HCT116 (cell line): ENCODE data around the gene ERGIC1. TPM values are rescaled to one million over a fixed set of nuclear protein-coding genes. Genes with fewer than 3 reads are reported as not detected.

Source experiments
- ATAC-seq: fragments of 200-7000 bp; cut with Tn5 transposase; 2 replicates; pipeline ENCODE4 v1.9.1; 2020; ENCODE audit warnings: mild to moderate bottlenecking, moderate library complexity
- BruUV-seq: library from RNA; stranded (reverse); fragments of 400-500 nt; replicated peaks from 2 replicates; lab custom pipeline; 2021; lab: Mats Ljungman, UMichigan
- CTCF ChIA-PET: fragments of 300-600 bp; sonication (Branson Sonifier 250); formaldehyde crosslinking; loops from one replicate; lab custom pipeline; 2021; ENCODE audit warnings: antibody characterized with exemption; lab: Charles Lee
- POLR2A ChIA-PET: fragments of 300-600, 350-600 bp; sonication (Branson Sonifier 250); formaldehyde crosslinking; loops from one replicate; lab custom pipeline; 2021; ENCODE audit warnings: antibody characterized with exemption; lab: Charles Lee
- RAD21 ChIA-PET, 2 experiments: fragments of 300-600 bp; sonication (Branson Sonifier 250); formaldehyde crosslinking; loops; one replicate each; lab custom pipeline; 2023; ENCODE audit warnings: low total read pairs in 2 of 2; ENCODE audit not compliant: uncharacterized antibody in 2 of 2, unreplicated experiment in 2 of 2, low non-redundant PET in 1 of 2; lab: Charles Lee
- DNase-seq: peaks from one replicate; pipeline ENCODE4 v3.0.0-alpha.2; 2010; ENCODE audit warnings: low read depth, low spot score
- H2AFZ ChIP-seq: fragments of 200-600 bp; shearing (Covaris generic), sonication (generic); 2 replicates; pipeline ENCODE4 v1.6.1; 2017; ENCODE audit warnings: low read depth, mixed run types, mixed read lengths, antibody characterized with exemption, low read length; ENCODE audit not compliant: poor library complexity, severe bottlenecking
- H3K27ac ChIP-seq: 2 replicates; pipeline ENCODE4 v1.5.1; 2012; ENCODE audit warnings: low read depth, low read length
- H3K27me3 ChIP-seq: fragments of 200-600 bp; sonication (generic); 2 replicates; pipeline ENCODE4 v1.6.1; 2016; ENCODE audit warnings: mixed run types, low read length, mixed read lengths; ENCODE audit not compliant: insufficient read depth
- H3K36me3 ChIP-seq, 2 experiments: fragments of 200-500 bp in 1 of 2; fragments of 200-600 bp in 1 of 2; sonication (Bioruptor generic) in 1 of 2; sonication (generic) in 1 of 2; 2 replicates each; pipeline versions ENCODE4 v1.5.1 to v1.6.1; 2014 to 2016; ENCODE audit warnings: low read length in 2 of 2, inconsistent platforms in 1 of 2, mixed read lengths in 1 of 2, mixed run types in 1 of 2; ENCODE audit not compliant: insufficient read depth in 2 of 2, control insufficient read depth in 1 of 2
- H3K4me1 ChIP-seq, 2 experiments: fragments of 200-600 bp in 1 of 2; sonication (generic) in 1 of 2; 2 replicates each; pipeline versions ENCODE4 v1.5.1 to v1.6.1; 2012 to 2017; ENCODE audit warnings: low read length in 2 of 2, inconsistent platforms in 1 of 2, mild to moderate bottlenecking in 1 of 2, mixed read lengths in 1 of 2, mixed run types in 1 of 2, moderate library complexity in 1 of 2; ENCODE audit not compliant: insufficient read depth in 2 of 2, control insufficient read depth in 1 of 2
- H3K4me2 ChIP-seq: fragments of 200-600 bp; sonication (generic); 2 replicates; pipeline ENCODE4 v1.6.1; 2017; ENCODE audit warnings: mixed run types, low read length, mixed read lengths
- H3K4me3 ChIP-seq, 2 experiments: fragments of 200-600 bp in 1 of 2; sonication (generic) in 1 of 2; replicated peaks in 1 of 2; 2 replicates each; pipeline ENCODE4 v1.5.1; 2011 to 2016; ENCODE audit warnings: low read length in 2 of 2, control low read depth in 1 of 2, low read depth in 1 of 2, mild to moderate bottlenecking in 1 of 2, mixed read lengths in 1 of 2, mixed run types in 1 of 2
- H3K79me2 ChIP-seq: fragments of 200-600 bp; sonication (generic); 2 replicates; pipeline ENCODE4 v1.6.1; 2017; ENCODE audit warnings: mild to moderate bottlenecking, mixed run types, low read length, moderate library complexity, mixed read lengths; ENCODE audit not compliant: insufficient read depth
- H3K9ac ChIP-seq: fragments of 200-600 bp; sonication (generic); 2 replicates; pipeline ENCODE4 v1.6.1; 2016; ENCODE audit warnings: low read length, mixed read lengths
- H3K9me2 ChIP-seq: fragments of 200-600 bp; sonication (generic), shearing (Covaris generic); 2 replicates; pipeline ENCODE4 v1.6.1; 2017; ENCODE audit warnings: mixed run types, mild to moderate bottlenecking, moderate library complexity; ENCODE audit not compliant: insufficient read depth
- H3K9me3 ChIP-seq, 2 experiments: fragments of 200-500 bp in 1 of 2; fragments of 200-600 bp in 1 of 2; sonication (Bioruptor generic) in 1 of 2; sonication (generic) in 1 of 2; 2 replicates each; pipeline ENCODE4 v1.6.1; 2014 to 2017; ENCODE audit warnings: low read length in 2 of 2, mixed read lengths in 2 of 2, inconsistent platforms in 1 of 2, low read depth in 1 of 2, mild to moderate bottlenecking in 1 of 2, mixed run types in 1 of 2, moderate library complexity in 1 of 2; ENCODE audit not compliant: control insufficient read depth in 1 of 2, insufficient read depth in 1 of 2
- H4K20me1 ChIP-seq: fragments of 200-600 bp; sonication (generic), shearing (Covaris generic); 2 replicates; pipeline ENCODE4 v1.6.1; 2017; ENCODE audit warnings: mixed run types, mild to moderate bottlenecking, moderate library complexity; ENCODE audit not compliant: insufficient read depth
- CEBPB ChIP-seq: IDR thresholded peaks from 2 replicates; pipeline ENCODE4 v1.6.1; 2012; ENCODE audit warnings: low read depth
- JUND ChIP-seq: IDR thresholded peaks from 2 replicates; pipeline ENCODE4 v1.6.1; 2012
- POLR2AphosphoS5 ChIP-seq: IDR thresholded peaks from 2 replicates; pipeline ENCODE4 v1.6.1; 2011; ENCODE audit warnings: mild to moderate bottlenecking, low read depth, low read length, moderate library complexity
- SIN3A ChIP-seq: IDR thresholded peaks from 2 replicates; pipeline ENCODE4 v1.6.1; 2012; ENCODE audit warnings: low read depth
- SRF ChIP-seq: IDR thresholded peaks from 2 replicates; pipeline ENCODE4 v1.6.1; 2012; ENCODE audit warnings: low read depth
- intact Hi-C: fragments of 100-400 bp; cut with micrococcal nuclease; formaldehyde crosslinking; loops from 2 replicates; pipeline ENCODE4 v1.10.0; 2022
- total RNA-seq: library from RNA; stranded (reverse); gene quantifications from one replicate; pipeline ENCODE4 v1.2.1, GENCODE V29; 2021; ENCODE audit not compliant: unreplicated experiment
- TF ChIP-seq, protein P1 (sequence below): IDR thresholded peaks from 2 replicates; pipeline ENCODE4 v1.6.1; 2012; ENCODE audit warnings: low read depth

ERGIC1 gene
- total RNA-seq, 1 experiment from 2014 or later: 73.3 TPM

GRCh38 chr5:172852490-172853354, 18.7 kb downstream of the ERGIC1 start:
- H2AFZ ChIP-seq: no peak overlapping the region
- CTCF ChIA-PET: no interaction called here
- H3K9me3 ChIP-seq: no peaks in the 10 kb centered on the region
- DNase-seq (no peak), ATAC-seq (no peak)
- no peak overlapping the region for H3K27ac ChIP-seq
- H3K4me3 ChIP-seq: no peak overlapping the region
- H3K9me2 ChIP-seq: no peaks in the 10 kb centered on the region
- H3K4me1 ChIP-seq: peaks cover 0 to 1% of the 10 kb centered on the region in 2 experiments; a peak in 1 of 4 replicates
- H3K4me2 ChIP-seq: no peak overlapping the region
- H3K36me3 ChIP-seq: no peaks in the 10 kb centered on the region
- TF ChIP-seq CEBPB: no peak
- no peak for TF ChIP-seq POLR2AphosphoS5
- no peak for TF ChIP-seq SRF
- TF ChIP-seq JUND: no peak
- TF ChIP-seq, protein P1, sequence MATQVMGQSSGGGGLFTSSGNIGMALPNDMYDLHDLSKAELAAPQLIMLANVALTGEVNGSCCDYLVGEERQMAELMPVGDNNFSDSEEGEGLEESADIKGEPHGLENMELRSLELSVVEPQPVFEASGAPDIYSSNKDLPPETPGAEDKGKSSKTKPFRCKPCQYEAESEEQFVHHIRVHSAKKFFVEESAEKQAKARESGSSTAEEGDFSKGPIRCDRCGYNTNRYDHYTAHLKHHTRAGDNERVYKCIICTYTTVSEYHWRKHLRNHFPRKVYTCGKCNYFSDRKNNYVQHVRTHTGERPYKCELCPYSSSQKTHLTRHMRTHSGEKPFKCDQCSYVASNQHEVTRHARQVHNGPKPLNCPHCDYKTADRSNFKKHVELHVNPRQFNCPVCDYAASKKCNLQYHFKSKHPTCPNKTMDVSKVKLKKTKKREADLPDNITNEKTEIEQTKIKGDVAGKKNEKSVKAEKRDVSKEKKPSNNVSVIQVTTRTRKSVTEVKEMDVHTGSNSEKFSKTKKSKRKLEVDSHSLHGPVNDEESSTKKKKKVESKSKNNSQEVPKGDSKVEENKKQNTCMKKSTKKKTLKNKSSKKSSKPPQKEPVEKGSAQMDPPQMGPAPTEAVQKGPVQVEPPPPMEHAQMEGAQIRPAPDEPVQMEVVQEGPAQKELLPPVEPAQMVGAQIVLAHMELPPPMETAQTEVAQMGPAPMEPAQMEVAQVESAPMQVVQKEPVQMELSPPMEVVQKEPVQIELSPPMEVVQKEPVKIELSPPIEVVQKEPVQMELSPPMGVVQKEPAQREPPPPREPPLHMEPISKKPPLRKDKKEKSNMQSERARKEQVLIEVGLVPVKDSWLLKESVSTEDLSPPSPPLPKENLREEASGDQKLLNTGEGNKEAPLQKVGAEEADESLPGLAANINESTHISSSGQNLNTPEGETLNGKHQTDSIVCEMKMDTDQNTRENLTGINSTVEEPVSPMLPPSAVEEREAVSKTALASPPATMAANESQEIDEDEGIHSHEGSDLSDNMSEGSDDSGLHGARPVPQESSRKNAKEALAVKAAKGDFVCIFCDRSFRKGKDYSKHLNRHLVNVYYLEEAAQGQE: no peak
- TF ChIP-seq SIN3A: no peak
- H3K9ac ChIP-seq: no peak overlapping the region
- POLR2A ChIA-PET: no interaction called here
- H3K27me3 ChIP-seq: no peaks in the 10 kb centered on the region
- intact Hi-C loops: no loop called here
- RAD21 ChIA-PET: no interaction called here
- BruUV-seq: no TSS peak
- H4K20me1 ChIP-seq: no peaks in the 10 kb centered on the region
- peaks cover 32% of the 10 kb centered on the region; the same call in 1 of the 2 replicates for H3K79me2 ChIP-seq
